Memory B cell (primary cell): ENCODE results near the gene DLD.

Experiments
- ATAC-seq: fragments of 150-1000 bp; cut with Tn5 transposase; 2 replicates; pipeline ENCODE4 v1.10.0; 2021; ENCODE audit warnings: low read depth, mild to moderate bottlenecking, moderate library complexity
- DNase-seq, 2 donors: peaks; one replicate each; pipeline ENCODE4 v3.0.0; 2022; ENCODE audit warnings: low spot score in 2 of 2
- H3K27ac Mint-ChIP-seq: one replicate; pipeline ENCODE4 v1.8.0; 2022; ENCODE audit warnings: mild to moderate bottlenecking, moderate library complexity, mixed read lengths
- H3K27me3 Mint-ChIP-seq: one replicate; pipeline ENCODE4 v1.8.0; 2022; ENCODE audit warnings: mixed read lengths
- H3K36me3 Mint-ChIP-seq: one replicate; pipeline ENCODE4 v1.8.0; 2022; ENCODE audit warnings: mild to moderate bottlenecking, mixed read lengths
- H3K4me1 Mint-ChIP-seq: one replicate; pipeline ENCODE4 v1.8.0; 2022; ENCODE audit warnings: mixed read lengths
- H3K4me3 Mint-ChIP-seq: one replicate; pipeline ENCODE4 v1.8.0; 2022; ENCODE audit warnings: mild to moderate bottlenecking, moderate library complexity, mixed read lengths
- H3K9me3 Mint-ChIP-seq: one replicate; pipeline ENCODE4 v1.8.0; 2022; ENCODE audit warnings: mixed read lengths

The DLD gene

GRCh38 chr7:107860279-107860961, 30.6 kb upstream of the DLD start:
- H3K27me3 Mint-ChIP-seq: peaks cover 4% of the 10 kb centered on the region
- H3K36me3 Mint-ChIP-seq: no peaks in the 10 kb centered on the region
- no peak for ATAC-seq
- no peak overlapping the region for H3K27ac Mint-ChIP-seq
- DNase-seq: no peak
- H3K4me3 Mint-ChIP-seq: no peak overlapping the region
- H3K4me1 Mint-ChIP-seq: peaks cover 2% of the 10 kb centered on the region
- H3K9me3 Mint-ChIP-seq: no peaks in the 10 kb centered on the region

- ATAC-seq (no peak), DNase-seq (no peak)
- peaks cover 2% of the 10 kb centered on the region for H3K4me1 Mint-ChIP-seq
- H3K27ac Mint-ChIP-seq: no peak overlapping the region
- H3K36me3 Mint-ChIP-seq: no peaks in the 10 kb centered on the region
- no peaks in the 10 kb centered on the region for H3K9me3 Mint-ChIP-seq
- no peak overlapping the region for H3K4me3 Mint-ChIP-seq
- H3K27me3 Mint-ChIP-seq: peaks cover 4% of the 10 kb centered on the region
Measured at GRCh38 chr7:107860981-107861652, 29.9 kb upstream of the DLD start.

- Mint-ChIP-seq H3K27me3 (peaks cover 2% of the 10 kb centered on the region), H3K9me3 (no peaks in the 10 kb centered on the region), H3K4me3 (no peak overlapping the region), H3K4me1 (no peaks in the 10 kb centered on the region), H3K36me3 (no peaks in the 10 kb centered on the region), H3K27ac (no peak overlapping the region)
- DNase-seq (no peak), ATAC-seq (no peak)
Measured at GRCh38 chr7:107865956-107866775, 24.8 kb upstream of the DLD start.

- DNase-seq (no peak), ATAC-seq (no peak)
- H3K4me3 Mint-ChIP-seq: no peak overlapping the region
- no peaks in the 10 kb centered on the region for H3K9me3 Mint-ChIP-seq
- H3K27me3 Mint-ChIP-seq: peaks cover 2% of the 10 kb centered on the region
- H3K36me3 Mint-ChIP-seq: no peaks in the 10 kb centered on the region
- H3K27ac Mint-ChIP-seq: no peak overlapping the region
- no peaks in the 10 kb centered on the region for H3K4me1 Mint-ChIP-seq
Measured at GRCh38 chr7:107867858-107868466, 23.0 kb upstream of the DLD start.

GRCh38 chr7:107870427-107871000, 20.5 kb upstream of the DLD start:
- ATAC-seq (no peak), DNase-seq (no peak)
- H3K36me3 Mint-ChIP-seq: no peaks in the 10 kb centered on the region
- H3K4me3 Mint-ChIP-seq: no peak overlapping the region
- H3K9me3 Mint-ChIP-seq: no peaks in the 10 kb centered on the region
- no peaks in the 10 kb centered on the region for H3K4me1 Mint-ChIP-seq
- H3K27me3 Mint-ChIP-seq: no peaks in the 10 kb centered on the region
- H3K27ac Mint-ChIP-seq: no peak overlapping the region

GRCh38 chr7:107874111-107874510, 16.9 kb upstream of the DLD start:
- peaks cover 6% of the 10 kb centered on the region for H3K27me3 Mint-ChIP-seq
- no peaks in the 10 kb centered on the region for H3K36me3 Mint-ChIP-seq
- H3K9me3 Mint-ChIP-seq: no peaks in the 10 kb centered on the region
- H3K27ac Mint-ChIP-seq: no peak overlapping the region
- no peaks in the 10 kb centered on the region for H3K4me1 Mint-ChIP-seq
- DNase-seq: no peak
- no peak for ATAC-seq
- H3K4me3 Mint-ChIP-seq: no peak overlapping the region

GRCh38 chr7:107874605-107875446, 16.2 kb upstream of the DLD start:
- Mint-ChIP-seq H3K4me1 (no peaks in the 10 kb centered on the region), H3K4me3 (no peak overlapping the region), H3K9me3 (no peaks in the 10 kb centered on the region), H3K27me3 (peaks cover 8% of the 10 kb centered on the region), H3K27ac (no peak overlapping the region), H3K36me3 (no peaks in the 10 kb centered on the region)
- DNase-seq: peak in 1 of 2 donors; percentile 24
- peak; percentile 55 for ATAC-seq

- H3K36me3 Mint-ChIP-seq: no peaks in the 10 kb centered on the region
- no peaks in the 10 kb centered on the region for H3K9me3 Mint-ChIP-seq
- no peak overlapping the region for H3K4me3 Mint-ChIP-seq
- H3K27ac Mint-ChIP-seq: no peak overlapping the region
- no peaks in the 10 kb centered on the region for H3K4me1 Mint-ChIP-seq
- peaks cover 9% of the 10 kb centered on the region for H3K27me3 Mint-ChIP-seq
- ATAC-seq (no peak), DNase-seq (no peak)
Measured at GRCh38 chr7:107876916-107877315, 14.1 kb upstream of the DLD start.

- Mint-ChIP-seq H3K27me3 (peaks cover 15% of the 10 kb centered on the region), H3K27ac (no peak overlapping the region), H3K36me3 (no peaks in the 10 kb centered on the region), H3K9me3 (no peaks in the 10 kb centered on the region), H3K4me3 (no peak overlapping the region), H3K4me1 (no peaks in the 10 kb centered on the region)
- no peak for DNase-seq
- ATAC-seq: no peak
Measured at GRCh38 chr7:107877731-107878382, 13.1 kb upstream of the DLD start.

GRCh38 chr7:107878636-107879035, 12.3 kb upstream of the DLD start:
- DNase-seq (no peak), ATAC-seq (no peak)
- peaks cover 16% of the 10 kb centered on the region for H3K27me3 Mint-ChIP-seq
- H3K27ac Mint-ChIP-seq: no peak overlapping the region
- H3K9me3 Mint-ChIP-seq: no peaks in the 10 kb centered on the region
- no peaks in the 10 kb centered on the region for H3K4me1 Mint-ChIP-seq
- H3K4me3 Mint-ChIP-seq: no peak overlapping the region
- H3K36me3 Mint-ChIP-seq: no peaks in the 10 kb centered on the region

- no peak overlapping the region for H3K27ac Mint-ChIP-seq
- H3K4me3 Mint-ChIP-seq: no peak overlapping the region
- peaks cover 19% of the 10 kb centered on the region for H3K27me3 Mint-ChIP-seq
- ATAC-seq (peak; percentile 77), DNase-seq (peak in 1 of 2 donors; percentile 14)
- H3K9me3 Mint-ChIP-seq: no peaks in the 10 kb centered on the region
- peaks cover 2% of the 10 kb centered on the region for H3K4me1 Mint-ChIP-seq
- H3K36me3 Mint-ChIP-seq: no peaks in the 10 kb centered on the region
Measured at GRCh38 chr7:107879400-107880035, 11.5 kb upstream of the DLD start.

GRCh38 chr7:107882766-107883165, 8.2 kb upstream of the DLD start:
- DNase-seq (no peak), ATAC-seq (no peak)
- no peak overlapping the region for H3K27ac Mint-ChIP-seq
- H3K27me3 Mint-ChIP-seq: peaks cover 18% of the 10 kb centered on the region
- H3K4me1 Mint-ChIP-seq: peaks cover 2% of the 10 kb centered on the region
- H3K9me3 Mint-ChIP-seq: no peaks in the 10 kb centered on the region
- H3K36me3 Mint-ChIP-seq: no peaks in the 10 kb centered on the region
- H3K4me3 Mint-ChIP-seq: no peak overlapping the region
